HG03175 (cell line): ENCODE data around the gene LMTK3.
"Not testable (repeated sequence)": the region's sequence is repeated elsewhere in the genome, so short reads cannot be mapped to it uniquely, and the experiment has no call there.

Source experiments
- ATAC-seq: cut with Tn5 transposase; IDR thresholded peaks from one replicate; pipeline ENCODE4 v1.9.1; 2021; ENCODE audit warnings: mild to moderate bottlenecking, moderate library complexity; ENCODE audit not compliant: unreplicated experiment

The LMTK3 gene

GRCh38 chr19:48539503-48540096, 28.0 kb upstream of the LMTK3 start:
- no peak for ATAC-seq

- ATAC-seq, result not testable (repeated sequence)
These were observed 26.4 kb upstream of the LMTK3 start for GRCh38 chr19:48538057-48538456.

- no peak for ATAC-seq
These were observed 25.9 kb upstream of the LMTK3 start for GRCh38 chr19:48537541-48537940.

GRCh38 chr19:48533770-48534169, 22.1 kb upstream of the LMTK3 start:
- ATAC-seq, result no peak

GRCh38 chr19:48530770-48531169, 19.1 kb upstream of the LMTK3 start:
- ATAC-seq, result no peak

- ATAC-seq, result no peak
These were observed 18.6 kb upstream of the LMTK3 start for GRCh38 chr19:48530066-48530720.

GRCh38 chr19:48529156-48529555, 17.5 kb upstream of the LMTK3 start:
- no peak for ATAC-seq

GRCh38 chr19:48524732-48525131, 13.1 kb upstream of the LMTK3 start:
- ATAC-seq, result no peak

- no peak for ATAC-seq
These were observed 12.6 kb upstream of the LMTK3 start for GRCh38 chr19:48524221-48524620.

GRCh38 chr19:48520134-48520533, 8.5 kb upstream of the LMTK3 start:
- ATAC-seq, result no peak

- not testable (repeated sequence) for ATAC-seq
These were observed 7.8 kb upstream of the LMTK3 start for GRCh38 chr19:48519426-48519825.

GRCh38 chr19:48518207-48518606, 6.6 kb upstream of the LMTK3 start:
- ATAC-seq, result no peak

GRCh38 chr19:48516536-48516935, 4.9 kb upstream of the LMTK3 start:
- ATAC-seq, result no peak

- ATAC-seq, result no peak
These were observed 2.5 kb upstream of the LMTK3 start for GRCh38 chr19:48514123-48514458.

- ATAC-seq, result no peak
These were observed 1.9 kb upstream of the LMTK3 start for GRCh38 chr19:48513289-48514122.

- no peak for ATAC-seq
These were observed 1.1 kb upstream of the LMTK3 start for GRCh38 chr19:48512504-48513288.

GRCh38 chr19:48511321-48511731, 309 bp downstream of the LMTK3 start:
- ATAC-seq, result no peak

- no peak for ATAC-seq
These were observed 990 bp downstream of the LMTK3 start for GRCh38 chr19:48510421-48511268.

- no peak for ATAC-seq
These were observed 2.0 kb downstream of the LMTK3 start for GRCh38 chr19:48509467-48510194.
